ENCODE data around the gene SPEF1. TPM values are rescaled to one million over a fixed set of nuclear protein-coding genes. Genes with fewer than 3 reads are reported as not detected.

SPEF1 gene
- total and polyA plus RNA-seq, 9 donors, result 0.43 to 27.9 (median 1.0) TPM; not detected in 3

- TF ChIP-seq POLR2A (IDR thresholded peaks at IDR 0.05), result no peak
- TF ChIP-seq EP300 (IDR thresholded peaks at IDR 0.05), result no peak
- TF ChIP-seq CTCF (IDR thresholded peaks at IDR 0.05), result no peak
- intact Hi-C loops (cut with DNase I), result loop anchor here in 1 of 4 donors (2.0 kb wide), 1 partner anchor 34 kb away; no protein-coding TSS in a partner anchor
- Histone ChIP-seq H3K4me1 (ENCODE audit: insufficient read depth) (peaks cover 16% of the 10 kb centered on the region), H3K27ac (no peak overlapping the region), H3K36me3 (no peaks in the 10 kb centered on the region), H3K9me3 (no peaks in the 10 kb centered on the region), H3K27me3 (no peaks in the 10 kb centered on the region), H3K4me3 (peak overlapping the region; percentile 6)
- WGBS, 3 donors, result 59 to 67% (median 67%) methylated on average over 13 to 17 of the region's 17 CpGs
- no peak for DNase-seq
Observed at GRCh38 chr20:3784216-3784853, 3.1 kb upstream of the SPEF1 start.

GRCh38 chr20:3783511-3784195 is 2.4 kb upstream of the SPEF1 start:
- Histone ChIP-seq H3K36me3 (no peaks in the 10 kb centered on the region), H3K4me3 (no peak overlapping the region), H3K27ac (no peak overlapping the region), H3K4me1 (ENCODE audit: insufficient read depth) (peaks cover 16% of the 10 kb centered on the region), H3K27me3 (no peaks in the 10 kb centered on the region), H3K9me3 (no peaks in the 10 kb centered on the region)
- intact Hi-C loops (cut with DNase I), result loop anchor here in 1 of 4 donors (2.0 kb wide), 1 partner anchor 35 kb away; no protein-coding TSS in a partner anchor
- TF ChIP-seq POLR2A (IDR thresholded peaks at IDR 0.05) (no peak), EP300 (IDR thresholded peaks at IDR 0.05) (no peak), CTCF (IDR thresholded peaks at IDR 0.05) (no peak)
- 45 to 57% (median 57%) methylated on average over 10 of the region's 10 CpGs for WGBS, 3 donors
- no peak for DNase-seq

- no peak for DNase-seq
- no peak overlapping the region for H3K27ac ChIP-seq
- intact Hi-C loops (cut with DNase I), result no loop called here
- peaks cover 16% of the 10 kb centered on the region for H3K4me1 ChIP-seq (ENCODE audit: insufficient read depth)
- no peaks in the 10 kb centered on the region for H3K9me3 ChIP-seq
- TF ChIP-seq EP300 (IDR thresholded peaks at IDR 0.05) (no peak), CTCF (IDR thresholded peaks at IDR 0.05) (no peak), POLR2A (IDR thresholded peaks at IDR 0.05) (no peak)
- no peaks in the 10 kb centered on the region for H3K36me3 ChIP-seq
- H3K4me3 ChIP-seq, result no peak overlapping the region
- no peaks in the 10 kb centered on the region for H3K27me3 ChIP-seq
- 62 to 79% (median 67%) methylated on average over 2 of the region's 2 CpGs for WGBS, 3 donors
Observed at GRCh38 chr20:3783068-3783489, 1.8 kb upstream of the SPEF1 start.

- intact Hi-C loops (cut with DNase I), result no loop called here
- peaks cover 18% of the 10 kb centered on the region for H3K4me1 ChIP-seq (ENCODE audit: insufficient read depth)
- H3K27me3 ChIP-seq, result no peaks in the 10 kb centered on the region
- 80 to 85% (median 84%) methylated on average over 6 of the region's 6 CpGs for whole genome bisulfite sequencing, 3 donors
- no peaks in the 10 kb centered on the region for H3K36me3 ChIP-seq
- no peak for DNase-seq
- H3K27ac ChIP-seq, result no peak overlapping the region
- H3K4me3 ChIP-seq, result no peak overlapping the region
- TF ChIP-seq CTCF (IDR thresholded peaks at IDR 0.05), result no peak
- TF ChIP-seq POLR2A (IDR thresholded peaks at IDR 0.05), result no peak
- no peak for TF ChIP-seq EP300 (IDR thresholded peaks at IDR 0.05)
- H3K9me3 ChIP-seq, result no peaks in the 10 kb centered on the region
Observed at GRCh38 chr20:3782597-3782996, 1.3 kb upstream of the SPEF1 start.
